Superior temporal gyrus (tissue), 1 donor: ENCODE data around the gene MAPK12.

Source experiments
- DNase-seq: peaks from one replicate; pipeline ENCODE4 v3.0.0-alpha.2; 2016; ENCODE audit errors: extremely low spot score

Gene MAPK12

GRCh38 chr22:50299785-50300619 lies 38.5 kb upstream of the MAPK12 start:
- no peak for DNase-seq

DNA sequence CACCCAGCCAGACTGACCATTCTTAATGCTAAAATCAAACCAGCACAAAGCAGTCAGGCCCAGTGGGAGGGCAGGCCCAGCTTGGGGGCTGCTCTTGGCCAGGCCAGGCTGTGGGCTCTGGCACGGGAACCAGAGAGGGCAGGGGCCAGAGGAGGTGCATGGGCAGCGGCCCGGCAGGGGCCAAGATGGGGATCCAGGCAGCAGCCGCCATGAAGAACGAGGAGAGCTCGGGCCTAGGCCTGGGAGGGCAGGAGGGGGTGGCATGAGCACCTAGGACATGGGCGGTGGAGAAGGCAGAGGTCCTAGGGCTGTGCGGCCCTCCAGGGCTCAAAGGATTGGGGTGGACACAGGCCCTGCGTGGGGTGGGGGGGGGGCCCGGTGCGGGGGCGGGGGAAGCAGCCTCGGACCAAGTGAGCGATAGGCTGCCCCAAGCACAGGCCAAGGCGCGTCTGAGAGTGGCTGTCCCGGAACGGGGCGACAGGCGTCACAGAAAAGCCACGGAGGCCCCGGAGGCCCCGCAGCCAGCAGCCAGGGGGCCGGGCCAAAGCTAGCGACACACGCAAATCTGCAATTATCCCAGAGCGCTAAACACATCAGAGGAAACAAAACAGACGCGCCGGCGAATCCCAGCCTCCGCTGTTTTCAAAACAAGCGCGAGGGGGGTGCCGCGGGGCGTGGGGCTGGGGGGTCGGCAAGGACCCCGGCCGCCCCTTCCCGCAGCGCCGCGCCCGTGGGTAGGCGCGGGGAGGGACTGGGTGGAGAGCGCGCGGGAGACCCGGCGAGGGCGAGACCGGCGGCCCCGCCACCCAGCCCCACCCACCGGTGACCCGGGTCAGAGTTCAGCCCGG lies 37.7 kb upstream of the MAPK12 start:
- DNase-seq = no peak

- DNase-seq = no peak
Measured at GRCh38 chr22:50298266-50298637, 36.8 kb upstream of the MAPK12 start.

DNA sequence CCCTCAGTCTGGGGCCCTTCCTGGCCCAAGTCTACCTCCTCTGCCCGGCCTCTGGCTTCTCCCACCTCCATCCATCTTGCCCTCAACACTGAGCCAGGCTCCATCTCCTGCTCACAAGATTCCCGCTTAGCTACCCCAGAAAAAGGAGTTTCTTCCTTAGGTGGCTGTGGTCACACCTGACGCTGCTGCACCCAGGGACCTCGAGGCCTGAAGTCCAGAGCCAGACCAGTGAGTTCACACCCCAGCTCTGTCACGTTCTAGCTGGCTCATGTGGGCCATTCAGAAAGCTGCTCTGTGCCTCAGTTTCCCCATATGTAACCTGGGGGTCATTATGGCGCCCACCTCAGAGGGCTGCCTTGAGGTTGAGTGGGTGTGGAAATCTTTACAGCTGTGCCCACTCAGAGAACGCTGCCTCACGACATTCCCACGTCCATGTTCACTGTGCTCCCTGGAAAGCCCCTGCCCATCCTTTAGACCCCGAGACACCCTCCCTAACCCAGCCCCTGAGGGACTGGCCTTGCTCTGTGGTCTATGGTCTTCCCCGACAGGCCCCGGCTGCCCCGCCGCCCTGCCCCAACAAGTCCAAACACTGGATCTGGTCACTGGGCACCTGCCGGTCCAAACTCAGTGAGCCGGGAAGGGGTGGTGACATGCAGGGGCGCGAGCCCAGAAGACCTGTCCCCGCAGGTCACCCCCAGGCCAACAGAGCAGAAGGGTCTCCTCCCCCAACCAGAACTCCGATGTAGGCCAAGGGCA lies 36.2 kb upstream of the MAPK12 start:
- DNase-seq = no peak

DNA sequence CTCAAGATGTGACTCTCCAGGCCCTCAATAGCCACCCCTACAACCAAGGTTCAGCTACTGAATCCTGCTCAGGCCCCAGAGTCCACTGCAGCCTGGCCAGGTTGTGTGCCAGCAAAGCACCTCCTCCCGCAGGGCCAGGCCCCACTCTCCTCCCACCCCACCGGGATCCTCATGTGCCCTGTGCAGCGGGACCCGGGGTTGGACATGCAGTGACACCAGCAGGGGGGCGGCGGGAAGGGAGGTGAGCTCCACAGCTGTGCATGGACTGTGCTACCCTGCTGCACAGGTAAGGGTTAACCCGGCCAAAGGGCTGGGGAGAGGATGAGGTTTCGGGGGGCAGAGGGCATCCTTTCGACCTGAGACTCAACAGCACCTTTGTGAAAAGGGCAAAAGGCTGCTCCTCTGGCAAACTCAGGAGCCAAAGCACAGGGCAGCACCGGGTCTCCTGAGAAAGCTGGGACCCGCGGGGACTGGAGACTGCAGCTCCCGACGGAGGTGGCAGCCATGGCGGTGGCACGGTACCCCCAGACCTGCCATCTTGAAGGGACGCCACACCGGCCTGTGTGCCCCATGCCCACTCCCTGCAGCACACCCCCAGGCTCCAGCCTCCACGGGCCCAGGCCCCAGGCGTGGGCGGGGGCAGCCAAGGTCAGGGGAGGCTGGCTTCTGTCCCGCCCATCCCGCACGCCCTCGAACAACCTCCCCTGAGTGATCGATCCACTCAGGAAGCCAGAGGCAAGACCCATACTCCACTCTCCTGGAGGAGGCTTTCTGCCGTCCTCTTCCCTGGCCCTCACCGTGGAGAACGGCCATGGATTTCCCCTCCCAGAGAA lies 35.4 kb upstream of the MAPK12 start:
- DNase-seq = no peak

DNA sequence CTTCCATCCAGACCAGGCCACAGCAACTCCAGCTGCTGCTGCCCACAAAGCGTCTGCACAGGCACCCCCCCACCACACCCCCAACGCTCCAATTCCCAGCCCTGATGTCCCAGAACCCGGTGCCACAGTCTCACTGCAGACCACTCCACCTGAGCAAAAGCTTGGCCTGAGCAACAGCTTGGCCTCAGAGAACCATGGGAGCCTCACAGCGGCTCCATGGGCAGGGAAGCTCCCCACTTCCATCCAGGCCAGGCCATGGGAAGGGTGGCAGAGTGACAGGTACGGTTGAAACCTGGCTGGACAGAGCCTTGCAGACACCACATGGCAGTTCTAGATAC lies 32.8 kb upstream of the MAPK12 start:
- no peak for DNase-seq

DNA sequence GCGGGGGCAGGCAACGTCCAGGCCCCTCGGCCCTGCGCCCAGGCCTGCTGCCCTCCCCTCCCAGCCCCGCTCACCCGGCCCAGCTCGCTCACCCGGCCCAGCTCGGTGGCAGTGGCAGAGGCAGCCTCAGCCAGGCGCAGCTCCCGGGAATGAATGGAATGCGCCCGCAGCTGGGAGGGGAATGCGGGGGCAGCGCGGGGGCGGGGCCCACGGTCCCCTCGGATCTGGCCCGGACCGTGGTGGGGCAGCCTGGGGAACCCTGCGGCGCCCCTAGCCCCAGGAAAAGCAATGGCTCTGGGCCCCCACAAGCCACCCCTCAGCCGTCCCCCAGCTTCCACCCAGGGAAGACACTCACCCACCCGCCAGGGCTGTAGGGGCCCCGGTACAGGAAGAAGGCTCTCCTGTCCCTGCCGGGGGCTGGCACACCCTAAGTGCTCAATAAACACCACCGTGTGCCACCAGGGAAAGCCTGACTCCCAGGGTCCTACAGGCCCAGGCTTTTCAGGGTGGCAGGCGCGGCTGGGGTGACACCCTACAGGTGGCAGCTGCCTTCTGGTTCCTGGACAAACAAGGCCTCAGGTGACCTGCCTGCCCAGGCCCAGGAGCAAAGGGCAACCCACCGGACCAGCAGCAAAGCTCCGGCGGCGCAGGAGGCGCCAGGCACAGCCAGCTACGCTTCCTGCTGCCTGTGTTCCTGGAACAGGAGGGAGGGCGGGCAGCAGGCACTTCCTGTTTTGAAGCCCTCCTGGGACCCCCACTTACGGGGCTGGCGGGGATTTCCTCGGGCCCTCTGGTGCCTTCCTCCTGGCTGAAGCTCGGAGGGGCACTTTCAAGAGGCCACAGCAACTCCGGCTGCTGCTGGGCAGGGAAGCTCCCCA lies 32.2 kb upstream of the MAPK12 start:
- DNase-seq = no peak

- no peak for DNase-seq
Measured at GRCh38 chr22:50292643-50293440, 31.4 kb upstream of the MAPK12 start.

- no peak for DNase-seq
Measured at GRCh38 chr22:50289942-50290630, 28.6 kb upstream of the MAPK12 start.

GRCh38 chr22:50289151-50289941 lies 27.9 kb upstream of the MAPK12 start:
- DNase-seq = no peak

DNA sequence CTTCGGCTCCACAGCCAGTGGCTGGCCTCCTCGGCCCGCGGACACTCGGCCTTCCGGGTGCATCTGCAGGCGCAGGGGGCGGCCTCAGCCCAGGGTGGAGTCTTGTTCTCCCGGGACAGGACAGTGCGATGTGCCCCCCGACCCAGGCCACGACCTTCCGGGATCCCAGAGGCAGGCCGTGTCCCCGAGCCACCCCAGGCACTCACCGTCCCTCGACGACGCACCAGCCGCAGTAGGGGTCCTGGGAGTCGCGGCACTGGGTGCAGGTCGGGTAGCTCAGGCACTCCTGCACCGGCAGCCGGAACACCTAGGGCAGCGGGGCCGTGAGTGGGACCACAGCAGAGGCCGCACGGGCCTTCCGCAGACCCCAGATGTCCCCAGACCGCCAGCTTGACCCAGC lies 26.2 kb upstream of the MAPK12 start:
- DNase-seq = no peak

- DNase-seq = no peak
Measured at GRCh38 chr22:50286701-50287318, 25.3 kb upstream of the MAPK12 start.

DNA sequence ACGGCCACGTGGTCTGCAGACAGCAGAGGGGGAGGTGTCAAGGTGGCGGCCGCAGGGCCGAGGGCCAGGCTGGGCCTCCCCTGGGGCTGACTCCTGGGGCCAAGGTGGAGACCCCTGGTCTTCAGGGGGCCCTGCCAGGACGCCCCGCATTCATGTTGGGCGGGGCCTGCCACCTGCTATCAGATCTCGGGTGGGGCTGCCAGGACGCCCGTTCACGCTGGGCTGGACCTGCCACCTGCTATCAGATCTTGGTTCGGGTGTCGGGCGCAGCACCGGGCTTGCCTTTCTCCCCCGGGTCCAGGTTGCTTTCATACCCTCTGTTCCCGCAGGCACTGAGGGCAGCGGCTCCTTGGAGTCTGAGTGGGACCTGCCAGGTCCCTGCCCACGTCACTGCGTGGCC lies 24.8 kb upstream of the MAPK12 start:
- DNase-seq = no peak

DNA sequence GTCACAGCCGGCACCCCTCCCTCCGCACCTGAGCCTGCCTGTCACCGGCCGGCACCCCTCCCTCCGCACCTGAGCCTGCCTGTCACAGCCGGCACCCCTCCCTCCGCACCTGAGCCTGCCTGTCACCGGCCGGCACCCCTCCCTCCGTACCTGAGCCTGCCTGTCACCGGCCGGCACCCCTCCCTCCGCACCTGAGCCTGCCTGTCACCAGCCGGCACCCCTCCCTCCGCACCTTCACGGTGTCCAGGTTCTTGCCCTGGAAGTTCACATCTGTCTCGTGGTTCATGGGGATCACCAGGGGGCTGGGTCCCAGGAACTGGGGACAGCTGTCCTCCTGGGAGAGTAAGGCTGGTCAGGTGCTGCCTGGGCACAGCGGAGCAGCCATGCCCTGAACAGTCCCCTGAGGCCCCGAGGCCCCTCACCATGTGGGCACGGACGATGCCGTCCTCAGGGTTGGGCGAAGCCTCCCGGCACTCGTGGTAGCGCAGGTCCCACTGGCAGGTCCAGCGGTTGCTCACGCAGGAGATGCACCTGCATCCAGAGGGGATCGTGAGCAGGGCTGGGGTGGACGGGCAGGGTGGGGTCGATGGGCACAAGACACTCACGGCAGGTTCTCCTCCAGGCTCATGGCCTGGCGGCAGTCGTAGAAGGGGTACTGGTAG lies 24.2 kb upstream of the MAPK12 start:
- DNase-seq = no peak

DNA sequence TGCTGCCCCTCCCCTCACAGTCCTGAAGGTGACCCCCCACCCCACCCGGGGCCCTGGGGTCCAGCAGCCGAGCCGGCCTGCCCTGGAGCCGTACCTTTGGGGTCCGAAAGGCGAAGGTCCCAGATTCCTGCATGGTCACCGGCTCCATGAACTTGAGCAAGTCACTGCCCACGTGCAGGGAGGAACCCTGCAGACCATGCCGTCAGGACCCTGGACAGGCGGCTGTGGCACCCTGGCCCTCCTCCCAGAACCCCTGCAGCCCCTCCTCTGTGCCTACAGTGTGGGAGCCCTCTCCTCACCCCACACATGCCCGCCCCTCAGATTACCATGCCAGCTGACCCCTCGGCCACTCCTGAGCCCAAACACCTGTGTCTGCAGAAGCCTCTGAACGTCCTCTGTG lies 23.0 kb upstream of the MAPK12 start:
- DNase-seq = no peak

GRCh38 chr22:50283821-50284220 lies 22.3 kb upstream of the MAPK12 start:
- no peak for DNase-seq
